ENCODE measurements around the gene CDK4.

Gene CDK4

DNA sequence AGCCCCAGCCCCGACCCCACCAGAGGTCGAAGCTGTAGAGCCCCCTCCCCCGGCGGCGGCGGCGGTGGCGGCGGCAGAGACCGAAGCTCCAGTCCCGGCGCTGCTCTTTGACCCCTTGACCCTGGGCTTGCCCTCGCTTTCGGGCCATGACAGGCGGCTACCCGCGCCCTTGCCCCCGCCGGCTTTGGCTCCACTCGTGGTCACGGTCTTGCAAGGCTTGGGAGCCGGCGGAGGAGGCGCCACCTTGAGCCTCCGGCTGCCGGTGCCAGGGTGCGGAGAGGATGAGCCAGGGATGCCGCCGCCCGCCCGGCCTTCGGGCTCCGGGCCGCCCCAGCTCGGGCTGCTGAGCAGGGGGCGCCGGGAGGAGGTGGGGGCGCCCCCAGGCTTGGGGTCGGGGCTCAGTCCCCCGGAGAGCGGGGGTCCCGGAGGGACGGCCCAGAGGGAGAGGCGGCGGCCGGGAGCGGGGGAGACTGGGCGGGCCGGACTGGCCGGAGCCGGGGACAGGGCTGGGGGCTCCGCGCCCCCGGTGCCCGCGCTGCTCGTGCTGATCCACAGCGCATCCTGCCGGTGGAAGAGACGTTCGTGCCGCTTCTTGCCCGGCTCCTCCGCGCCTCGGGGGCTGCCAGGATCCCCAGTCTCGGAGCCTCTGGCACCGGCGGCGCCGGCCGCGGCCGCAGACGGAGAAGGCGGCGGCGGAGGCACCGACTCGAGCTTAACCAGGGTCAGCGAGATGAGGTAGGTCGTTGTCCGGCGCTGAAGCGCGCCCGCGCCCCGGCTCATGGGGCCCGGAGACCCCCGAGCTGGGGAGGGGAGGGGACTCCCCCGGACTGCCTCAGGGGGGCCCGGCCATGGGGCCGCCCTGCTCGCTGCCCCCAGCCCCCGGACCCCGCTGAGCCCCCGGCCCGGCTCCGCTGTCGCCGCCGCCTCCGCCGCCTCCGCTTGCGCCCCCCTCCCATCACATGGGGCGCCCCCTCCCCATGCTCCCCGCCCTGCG lies 14.3 kb downstream of the CDK4 start:
- DNase-seq (ENCODE audit: low read depth): no peak

DNA sequence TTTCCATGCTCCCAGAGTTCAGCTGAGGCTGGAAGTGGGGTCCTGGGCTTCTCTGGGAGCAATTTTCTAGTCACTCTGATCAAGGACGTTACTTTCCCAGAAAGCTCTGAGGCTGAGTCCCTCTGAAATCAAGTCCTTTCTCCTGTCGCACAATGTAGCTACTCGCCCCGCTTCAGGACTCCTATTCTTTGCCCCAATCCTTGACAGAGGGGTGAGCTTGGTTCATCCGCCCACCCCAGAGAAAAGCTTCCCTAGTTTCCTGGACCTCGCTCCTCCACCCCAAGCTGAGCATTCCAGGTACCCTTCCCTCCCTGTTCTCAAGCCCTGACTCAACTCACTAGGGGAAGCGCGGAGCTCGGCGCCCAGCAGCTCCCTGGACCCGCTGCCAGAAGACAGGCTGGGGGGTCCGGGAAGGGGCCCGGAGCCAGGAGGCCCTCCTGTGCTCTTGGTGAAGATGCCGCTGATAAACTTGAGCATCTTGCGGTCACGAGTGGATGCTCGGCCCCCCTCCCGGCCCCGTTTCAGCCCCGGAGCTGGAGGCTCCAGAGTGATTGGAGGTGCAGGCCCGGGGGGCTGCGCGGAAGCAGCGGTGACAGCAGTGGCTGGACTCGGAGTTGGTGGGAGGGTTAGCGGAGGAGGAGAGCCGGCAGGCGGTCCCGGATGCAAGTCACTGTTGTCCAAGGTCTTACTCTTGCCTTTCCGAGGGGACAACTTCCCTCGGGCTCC lies 15.2 kb downstream of the CDK4 start:
- no peak for DNase-seq (ENCODE audit: low read depth)

DNA sequence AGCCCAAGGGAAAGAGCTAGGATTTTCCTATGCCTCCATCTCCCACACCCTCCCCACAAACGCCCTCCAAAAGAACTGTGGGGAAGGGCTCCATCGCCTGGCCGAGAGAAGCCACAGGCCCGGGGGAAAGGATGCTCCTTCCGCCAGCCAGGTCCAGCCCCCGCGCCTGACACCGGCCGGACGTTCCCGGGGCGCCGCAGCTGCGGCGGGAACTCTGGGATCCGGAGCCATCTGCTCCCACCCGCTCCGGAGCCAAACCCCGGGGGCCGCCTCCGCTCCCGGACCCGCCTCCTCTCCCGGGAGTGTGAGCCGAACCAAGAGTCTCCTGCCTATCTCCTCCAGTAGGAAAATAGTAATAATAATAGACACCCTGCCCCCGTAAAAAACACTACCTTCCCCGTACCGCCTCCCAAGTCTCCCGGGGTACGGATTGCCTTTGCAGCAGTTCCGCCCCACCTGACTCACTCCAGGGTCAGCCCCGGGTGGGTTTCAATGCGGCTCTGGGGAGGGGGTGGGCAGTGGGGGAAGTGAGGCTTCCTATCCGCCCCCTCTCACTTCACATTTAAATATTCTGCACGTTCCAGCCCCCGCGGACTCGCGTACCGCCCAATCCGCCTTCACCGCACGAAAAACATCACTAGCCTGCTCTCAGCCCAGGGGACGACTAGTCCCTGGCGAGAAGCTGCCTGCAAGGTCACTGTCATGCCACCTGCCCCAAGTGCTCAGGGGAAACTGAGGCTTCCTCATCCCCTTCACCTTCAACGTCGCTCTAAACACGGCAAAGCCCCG lies 16.0 kb downstream of the CDK4 start:
- no peak for DNase-seq (ENCODE audit: low read depth)

- DNase-seq (ENCODE audit: low read depth): no peak
Measured at GRCh38 chr12:57735198-57735855, 16.8 kb downstream of the CDK4 start.

- no peak for DNase-seq (ENCODE audit: low read depth)
Measured at GRCh38 chr12:57734591-57734990, 17.5 kb downstream of the CDK4 start.

GRCh38 chr12:57733928-57734327 lies 18.2 kb downstream of the CDK4 start:
- DNase-seq (ENCODE audit: low read depth): no peak

DNA sequence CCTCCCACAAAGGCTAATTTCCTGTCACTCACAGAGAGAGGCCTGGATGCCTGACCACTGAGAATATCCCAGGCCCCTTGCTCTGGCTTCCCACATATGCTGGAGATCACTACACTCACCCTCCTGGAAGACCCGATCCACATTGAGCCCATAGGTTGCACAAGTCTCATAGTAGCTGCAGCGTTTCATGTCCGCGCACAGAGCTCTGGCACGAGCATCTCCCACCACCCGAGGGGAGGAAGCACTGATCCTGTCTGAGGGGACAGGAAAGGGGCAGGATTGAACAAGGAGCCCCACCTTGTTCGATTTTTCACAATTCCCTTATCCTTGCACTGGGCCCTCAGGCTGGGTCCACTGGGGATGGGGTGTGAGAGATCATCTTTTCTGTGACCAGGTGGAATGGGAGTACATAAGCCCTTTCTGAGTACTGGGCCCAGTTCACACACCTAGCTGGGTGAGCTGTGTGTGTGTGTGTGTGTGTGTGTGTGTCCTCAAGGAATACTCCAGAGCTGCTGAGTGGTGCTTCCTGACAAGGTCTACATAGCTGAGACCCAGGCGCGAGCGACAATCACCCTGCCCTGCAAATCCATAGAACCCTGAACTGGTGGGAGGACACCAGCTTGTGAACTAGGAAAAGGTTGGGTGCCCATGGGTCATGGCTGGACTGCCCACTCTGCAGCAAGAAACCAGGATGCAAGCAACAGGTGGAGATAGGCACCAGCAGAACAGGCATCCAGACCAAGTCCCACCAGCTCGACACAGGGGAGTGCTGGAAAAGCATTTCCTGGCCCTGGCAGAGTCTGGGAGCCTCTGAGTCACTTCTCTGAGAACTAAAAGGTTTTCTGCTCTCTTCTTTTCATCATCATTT lies 19.1 kb downstream of the CDK4 start:
- DNase-seq (ENCODE audit: low read depth): no peak

- no peak for DNase-seq (ENCODE audit: low read depth)
Measured at GRCh38 chr12:57732270-57732669, 19.8 kb downstream of the CDK4 start.

GRCh38 chr12:57731411-57732080 lies 20.6 kb downstream of the CDK4 start:
- no peak for DNase-seq (ENCODE audit: low read depth)

DNA sequence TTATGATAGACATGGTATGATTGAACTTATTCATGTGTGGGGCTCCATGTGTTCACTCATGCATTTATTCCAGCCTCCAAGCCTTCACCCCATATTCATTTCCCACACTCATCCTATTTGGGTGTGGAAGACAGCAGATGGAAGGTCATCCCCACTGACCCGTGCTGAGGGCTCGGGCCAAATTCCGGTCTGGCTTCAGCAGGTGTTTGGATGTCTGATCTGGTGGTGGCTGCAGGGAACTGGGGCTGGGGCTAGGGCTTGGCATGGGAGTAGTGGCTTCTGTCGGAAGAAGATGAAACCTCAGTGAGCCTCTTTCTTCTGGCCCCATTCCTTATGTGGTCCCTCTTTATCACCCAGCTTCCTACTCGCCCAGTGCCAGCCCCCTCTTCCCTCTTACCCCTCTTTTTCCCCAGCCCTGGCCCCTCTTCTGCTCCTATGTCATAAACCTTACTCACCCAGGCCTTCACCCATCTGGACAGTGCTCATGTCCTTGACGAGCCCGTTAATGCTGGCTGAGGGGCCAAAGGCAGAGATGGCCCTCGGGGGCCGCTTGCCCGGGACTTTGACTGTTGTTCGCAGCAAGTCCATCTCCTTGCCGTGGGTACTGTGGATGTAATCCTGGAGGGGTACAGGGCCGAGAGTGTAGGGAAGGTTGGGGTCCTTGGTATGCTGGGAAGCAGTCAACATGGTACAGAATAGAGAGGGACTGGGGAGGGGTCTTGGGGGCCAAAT lies 21.6 kb downstream of the CDK4 start:
- no peak for DNase-seq (ENCODE audit: low read depth)

DNA sequence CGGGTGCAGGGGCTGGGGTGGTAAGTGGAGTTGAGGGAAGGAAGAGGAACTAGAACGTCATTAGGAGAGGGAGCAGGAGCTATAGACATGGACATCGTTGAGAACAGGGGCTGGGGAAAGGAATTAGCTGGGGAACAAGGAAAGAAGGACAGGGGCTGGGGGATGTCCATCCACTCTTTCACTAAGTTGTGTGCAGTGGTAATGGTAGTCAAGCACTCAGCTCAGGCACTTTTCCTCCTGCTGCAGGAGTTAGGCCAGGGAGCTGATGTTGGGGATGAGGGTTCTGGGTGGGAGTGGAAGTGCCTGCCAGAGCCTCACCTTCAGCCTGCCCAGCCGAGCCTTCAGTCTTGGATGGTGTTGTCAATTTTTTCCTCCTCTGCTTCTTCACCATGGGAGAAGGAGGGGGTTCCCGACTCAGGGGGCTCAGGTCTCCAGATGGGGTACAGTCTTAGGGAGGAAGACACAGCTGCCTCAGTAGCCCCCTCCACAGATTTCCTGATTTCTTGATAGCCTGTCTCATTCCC lies 22.7 kb downstream of the CDK4 start:
- DNase-seq (ENCODE audit: low read depth): no peak

- no peak for DNase-seq (ENCODE audit: low read depth)
Measured at GRCh38 chr12:57727758-57728395, 24.2 kb downstream of the CDK4 start.

DNA sequence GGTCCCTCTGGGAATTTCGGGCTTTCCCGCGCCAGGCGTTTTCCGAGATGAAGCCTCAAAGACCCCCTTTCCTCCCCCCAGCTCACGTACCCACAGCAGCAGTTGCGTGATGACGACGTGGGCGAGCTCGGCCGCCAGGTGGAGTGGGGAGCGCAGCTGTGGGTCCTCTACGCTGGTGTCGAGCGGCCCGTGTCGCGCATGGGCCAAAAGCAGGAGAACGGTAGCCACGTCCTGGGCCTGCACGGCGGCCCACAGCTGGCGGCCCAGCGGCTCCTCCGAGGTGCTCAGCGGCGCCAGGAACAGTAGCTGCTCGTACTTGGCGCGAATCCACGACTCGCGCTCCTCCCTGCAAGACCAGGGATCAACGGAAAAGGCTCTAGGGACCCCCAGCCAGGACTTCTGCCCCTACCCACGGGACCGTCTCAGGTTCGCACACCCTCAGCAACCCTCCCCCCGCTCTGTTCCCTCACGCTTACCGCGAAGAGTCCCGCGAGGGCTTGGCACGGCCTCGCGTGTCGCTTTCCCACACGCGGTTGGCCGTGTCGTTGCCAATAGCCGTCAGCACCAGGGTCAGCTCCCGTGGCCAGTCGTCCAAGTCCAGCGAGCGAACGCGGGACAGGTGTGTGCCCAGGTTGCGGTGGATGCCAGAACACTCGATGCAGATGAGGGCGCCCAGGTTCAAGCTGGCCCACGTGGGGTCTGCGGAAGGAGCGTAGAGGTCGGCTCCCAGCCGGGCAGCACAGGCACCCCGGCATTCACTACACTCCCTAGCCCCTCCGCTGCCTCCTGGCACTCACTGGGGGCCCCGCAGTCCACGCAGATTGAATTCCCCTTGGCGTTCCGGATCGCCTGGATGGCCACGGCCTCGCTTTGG lies 25.0 kb downstream of the CDK4 start:
- DNase-seq (ENCODE audit: low read depth): no peak

DNA sequence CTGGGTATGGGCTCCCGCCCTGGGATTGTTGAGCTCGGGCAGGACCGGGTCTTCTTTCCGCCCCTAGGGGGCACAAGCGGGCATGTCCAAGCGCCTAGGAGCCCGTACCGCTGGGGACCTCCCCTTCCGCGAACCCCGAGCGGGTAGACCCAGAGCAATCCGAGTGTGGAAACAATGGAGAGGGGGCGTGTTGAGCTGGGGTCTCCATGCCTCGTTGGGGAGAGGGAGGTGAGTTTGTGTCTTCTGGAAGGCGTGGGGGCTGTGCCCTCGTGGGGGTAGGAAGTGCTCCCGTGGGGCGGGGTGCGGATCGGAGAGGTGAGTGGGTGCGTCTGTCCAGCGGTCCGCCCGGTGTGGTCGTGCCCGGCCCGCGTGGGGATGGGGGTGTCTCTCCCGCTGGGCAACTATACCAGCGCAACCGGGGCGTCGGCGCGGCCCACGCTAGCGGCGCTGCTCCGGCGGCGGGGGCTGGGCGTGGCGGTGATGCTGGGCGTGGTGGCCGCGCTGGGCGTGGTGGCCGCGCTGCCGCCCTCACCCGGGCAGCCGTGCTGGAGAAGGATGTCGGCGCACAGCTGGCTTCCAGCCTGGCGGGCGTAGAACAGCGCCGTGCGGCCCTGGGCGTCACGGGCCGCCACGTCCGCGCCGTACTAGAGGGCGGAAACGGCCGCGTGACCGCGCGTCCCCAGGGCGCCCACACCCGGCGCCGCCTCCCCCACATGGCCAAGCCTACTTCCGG lies 25.8 kb downstream of the CDK4 start:
- DNase-seq (ENCODE audit: low read depth): peak; percentile 70

DNA sequence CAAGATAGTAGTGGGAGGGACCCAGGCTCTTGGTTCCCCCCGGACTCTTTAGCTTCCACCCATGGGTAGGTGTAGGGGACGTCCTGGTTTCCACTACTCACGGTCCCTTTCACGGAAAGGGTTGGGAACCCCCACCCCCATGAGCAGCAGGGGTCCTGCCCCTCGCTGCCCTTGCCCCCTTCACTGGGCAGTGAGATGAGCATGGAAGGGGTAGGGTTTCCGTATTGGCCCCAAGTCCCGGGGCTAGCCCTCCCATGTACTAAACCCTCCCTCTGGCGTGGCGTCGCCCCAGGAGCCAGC lies 26.3 kb downstream of the CDK4 start:
- DNase-seq (ENCODE audit: low read depth): no peak

- DNase-seq (ENCODE audit: low read depth): no peak
Measured at GRCh38 chr12:57724936-57725740, 27.0 kb downstream of the CDK4 start.
